ENCODE results near the gene CCDC39.

- TF ChIP-seq CTCF (conservative IDR thresholded peaks at IDR 0.05; ENCODE audit: low read depth, low read length) (no peak), EZH2phosphoT487 (IDR thresholded peaks at IDR 0.05; ENCODE audit: borderline replicate concordance, low read length) (no peak)
These were observed 78.8 kb downstream of the CCDC39 start for GRCh38 chr3:180600473-180600872.
